Chondrocyte (in vitro differentiated cells): Measurements from ENCODE around the gene CEP72. TPM values are rescaled to one million over a fixed set of nuclear protein-coding genes. Genes with fewer than 3 reads are reported as not detected.

ENCODE experiments used
- DNase-seq: peaks from one replicate; pipeline ENCODE4 v3.0.0; 2021; ENCODE audit warnings: mixed read lengths, low spot score
- H3K27ac Mint-ChIP-seq: one replicate; pipeline ENCODE4 v1.8.0; 2021; ENCODE audit warnings: mild to moderate bottlenecking, moderate library complexity, mixed read lengths; ENCODE audit not compliant: unreplicated experiment
- H3K27me3 Mint-ChIP-seq: 2 replicates; pipeline ENCODE4 v1.8.0; 2021; ENCODE audit warnings: low read depth, mixed read lengths
- H3K36me3 Mint-ChIP-seq: 2 replicates; pipeline ENCODE4 v1.8.0; 2021; ENCODE audit warnings: low read depth, mixed read lengths
- H3K4me1 Mint-ChIP-seq: 2 replicates; pipeline ENCODE4 v1.8.0; 2021; ENCODE audit warnings: low read depth, mild to moderate bottlenecking, mixed read lengths
- H3K4me3 Mint-ChIP-seq: one replicate; pipeline ENCODE4 v1.8.0; 2021; ENCODE audit warnings: mild to moderate bottlenecking, moderate library complexity, mixed read lengths; ENCODE audit not compliant: unreplicated experiment
- H3K9me3 Mint-ChIP-seq: 2 replicates; pipeline ENCODE4 v1.8.0; 2021; ENCODE audit warnings: low read depth, mixed read lengths
- CTCF ChIP-seq: fragments of 200-600 bp; sonication (generic); IDR thresholded peaks from 2 replicates; pipeline ENCODE4 v1.5.0; 2021; ENCODE audit warnings: antibody characterized with exemption, mild to moderate bottlenecking, moderate library complexity
- total RNA-seq: library from RNA; stranded (reverse); gene quantifications from 3 replicates; pipeline ENCODE4 v1.2.1, GENCODE V29; 2021

Gene CEP72
- total RNA-seq, 1 donor from 2014 or later = 3.3 TPM

GRCh38 chr5:610744-611730 is 1.1 kb upstream of the CEP72 start:
- Mint-ChIP-seq H3K27me3 (no peaks in the 10 kb centered on the region), H3K36me3 (no peaks in the 10 kb centered on the region), H3K9me3 (peaks cover 5% of the 10 kb centered on the region), H3K27ac (no peak overlapping the region), H3K4me3 (peak overlapping the region; percentile 69), H3K4me1 (peaks cover 13% of the 10 kb centered on the region)
- DNase-seq = no peak
- TF ChIP-seq CTCF = no peak

GRCh38 chr5:612498-613424 is 621 bp downstream of the CEP72 start:
- Mint-ChIP-seq H3K9me3 (peaks cover 5% of the 10 kb centered on the region), H3K36me3 (peaks cover 1% of the 10 kb centered on the region), H3K27me3 (no peaks in the 10 kb centered on the region), H3K4me1 (peaks cover 13% of the 10 kb centered on the region), H3K4me3 (peak overlapping the region; percentile 84), H3K27ac (no peak overlapping the region)
- DNase-seq = no peak
- no peak for TF ChIP-seq CTCF

- peaks cover 5% of the 10 kb centered on the region for H3K9me3 Mint-ChIP-seq
- no peak overlapping the region for H3K4me3 Mint-ChIP-seq
- peaks cover 10% of the 10 kb centered on the region for H3K4me1 Mint-ChIP-seq
- no peaks in the 10 kb centered on the region for H3K27me3 Mint-ChIP-seq
- no peak for TF ChIP-seq CTCF
- H3K27ac Mint-ChIP-seq = no peak overlapping the region
- peaks cover 11% of the 10 kb centered on the region for H3K36me3 Mint-ChIP-seq
- peak; percentile 76 for DNase-seq
These were observed 4.4 kb downstream of the CEP72 start for GRCh38 chr5:616484-617039.

- Mint-ChIP-seq H3K36me3 (peaks cover 12% of the 10 kb centered on the region), H3K4me3 (no peak overlapping the region), H3K4me1 (peaks cover 6% of the 10 kb centered on the region), H3K27ac (no peak overlapping the region), H3K27me3 (no peaks in the 10 kb centered on the region), H3K9me3 (peaks cover 5% of the 10 kb centered on the region)
- TF ChIP-seq CTCF = no peak
- DNase-seq = no peak
These were observed 5.8 kb downstream of the CEP72 start for GRCh38 chr5:617896-618295.

- no peak for DNase-seq
- Mint-ChIP-seq H3K27me3 (no peaks in the 10 kb centered on the region), H3K4me1 (peaks cover 3% of the 10 kb centered on the region), H3K4me3 (no peak overlapping the region), H3K27ac (no peak overlapping the region), H3K9me3 (peaks cover 5% of the 10 kb centered on the region), H3K36me3 (peaks cover 12% of the 10 kb centered on the region)
- no peak for TF ChIP-seq CTCF
These were observed 6.3 kb downstream of the CEP72 start for GRCh38 chr5:618450-618849.
